CD4-positive, alpha-beta T cell (primary cell): ENCODE results near the gene WNT9A. TPM values are rescaled to one million over a fixed set of nuclear protein-coding genes. Genes with fewer than 3 reads are reported as not detected.

Source experiments
- ATAC-seq: fragments of 200-7000 bp; cut with Tn5 transposase; one replicate; pipeline ENCODE4 v1.10.0; 2022; ENCODE audit warnings: mild to moderate bottlenecking; ENCODE audit not compliant: poor library complexity
- CTCF ChIA-PET: fragments of 350-600 bp; sonication (Branson Sonifier 250); formaldehyde crosslinking; loops from one replicate; lab custom pipeline; 2021; ENCODE audit warnings: antibody characterized with exemption, inconsistent platforms; lab: Charles Lee
- POLR2A ChIA-PET: fragments of 350-600 bp; sonication (Branson Sonifier 250); formaldehyde crosslinking; loops from one replicate; lab custom pipeline; 2021; ENCODE audit warnings: antibody characterized with exemption, inconsistent platforms; lab: Charles Lee
- DNase-seq, 14 experiments: peaks; one replicate each; pipeline ENCODE4 v3.0.0-alpha.2; 2013 to 2020; ENCODE audit warnings: mixed read lengths in 2 of 14
- H3K27ac ChIP-seq, 2 donors: one replicate each; pipeline versions ENCODE4 v1.5.1 to v1.7.0; 2013; ENCODE audit warnings: low read length in 2 of 2, low read depth in 1 of 2, mild to moderate bottlenecking in 1 of 2
- H3K27me3 ChIP-seq, 2 experiments: 1 replicate in 1 of 2; 2 replicates in 1 of 2; pipeline versions ENCODE4 v1.6.1 to v1.7.0; 2013; ENCODE audit warnings: low read length in 2 of 2, control low read depth in 1 of 2, mild to moderate bottlenecking in 1 of 2, moderate library complexity in 1 of 2; ENCODE audit not compliant: insufficient read depth in 2 of 2, control insufficient read depth in 1 of 2
- H3K36me3 ChIP-seq: one replicate; pipeline ENCODE4 v1.6.1; 2013; ENCODE audit warnings: low read length, control low read depth; ENCODE audit not compliant: insufficient read depth
- H3K4me1 ChIP-seq: one replicate; pipeline ENCODE4 v1.6.1; 2013; ENCODE audit warnings: low read length, control low read depth; ENCODE audit not compliant: insufficient read depth
- H3K4me3 ChIP-seq: one replicate; pipeline ENCODE4 v1.5.1; 2013; ENCODE audit warnings: mild to moderate bottlenecking, low read length, moderate library complexity
- H3K9me3 ChIP-seq, 2 experiments: 1 replicate in 1 of 2; 2 replicates in 1 of 2; pipeline versions ENCODE4 v1.6.1 to v1.7.0; 2013; ENCODE audit warnings: low read length in 2 of 2, mild to moderate bottlenecking in 2 of 2, control low read depth in 1 of 2, moderate library complexity in 1 of 2; ENCODE audit not compliant: control insufficient read depth in 1 of 2, insufficient read depth in 1 of 2
- H3K27ac Mint-ChIP-seq: one replicate; pipeline ENCODE4 v1.8.0; 2020; ENCODE audit warnings: mixed read lengths
- H3K27me3 Mint-ChIP-seq: one replicate; pipeline ENCODE4 v1.8.0; 2021; ENCODE audit warnings: mixed read lengths
- H3K36me3 Mint-ChIP-seq: one replicate; pipeline ENCODE4 v1.8.0; 2021; ENCODE audit warnings: low read depth, mixed read lengths
- H3K4me1 Mint-ChIP-seq: one replicate; pipeline ENCODE4 v1.8.0; 2021; ENCODE audit warnings: low read depth, mixed read lengths
- H3K4me3 Mint-ChIP-seq: one replicate; pipeline ENCODE4 v1.8.0; 2020; ENCODE audit warnings: mild to moderate bottlenecking, mixed read lengths
- H3K9me3 Mint-ChIP-seq: one replicate; pipeline ENCODE4 v1.8.0; 2020; ENCODE audit warnings: mixed read lengths
- intact Hi-C, 2 experiments: fragments of 100-400 bp; cut with DNase I in 1 of 2; cut with micrococcal nuclease in 1 of 2; formaldehyde crosslinking; loops; one replicate each; pipeline versions ENCODE4 v1.15.1 to v1.9.0; 2023 to 2025; cut with DNase I, micrococcal nuclease
- total RNA-seq, 174 experiments: library from RNA in 2 of 174; stranded (reverse) in 2 of 174; gene quantifications; one replicate each; pipeline ENCODE4 v1.2.3 and lab custom pipeline; 2021 to 2026
- TF ChIP-seq, protein P1 (sequence below): fragments of 200-600 bp; IDR thresholded peaks from one replicate; pipeline ENCODE4 v1.8.0; 2022; ENCODE audit warnings: antibody characterized with exemption, mild to moderate bottlenecking

WNT9A gene
- total RNA-seq, 2 experiments from 2014 or later = not detected

DNA sequence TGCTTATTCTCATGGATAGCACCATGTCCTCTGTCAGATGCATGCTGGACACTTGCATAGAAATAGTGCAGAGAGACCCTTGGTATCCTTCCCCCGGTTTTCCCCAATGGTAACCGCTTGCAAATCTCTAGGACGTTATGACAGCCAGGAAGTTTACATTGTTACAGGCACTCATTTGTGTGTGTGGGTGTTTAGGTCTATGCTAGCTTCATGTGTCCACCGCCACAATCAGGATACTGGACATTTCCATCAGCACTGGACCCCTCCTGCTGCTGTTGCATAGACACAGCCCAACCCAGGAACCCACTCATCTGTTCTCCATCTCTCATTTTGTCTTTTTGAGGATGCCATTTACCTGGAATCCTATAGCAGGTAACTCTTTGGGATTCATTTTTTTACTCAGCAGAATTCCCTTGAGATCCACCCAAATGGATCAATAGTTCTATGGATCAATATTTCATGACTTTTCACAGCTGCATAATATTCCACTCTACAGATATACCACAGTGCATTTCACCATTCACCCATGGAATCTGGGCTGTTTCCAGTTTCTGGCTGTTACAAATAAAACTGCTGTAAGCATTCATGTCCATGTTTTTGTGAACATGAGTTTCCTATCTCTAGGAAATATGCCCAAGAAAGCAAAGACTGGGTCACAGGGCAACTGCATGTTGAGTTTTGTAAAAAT, 6.6 kb upstream of the WNT9A start:
- Mint-ChIP-seq H3K27me3 (peaks cover 51% of the 10 kb centered on the region), H3K4me1 (no peaks in the 10 kb centered on the region), H3K4me3 (no peak overlapping the region), H3K9me3 (no peaks in the 10 kb centered on the region), H3K27ac (no peak overlapping the region), H3K36me3 (no peaks in the 10 kb centered on the region)
- peaks cover 7% of the 10 kb centered on the region for H3K4me1 ChIP-seq
- ChIA-PET CTCF (interaction anchor here (0.7 to 1.8 kb wide), 9 partner anchors 18 to 473 kb away, joined by 3 to 18 read pairs (median 4); no protein-coding TSS in a partner anchor), POLR2A (interaction anchor here (1.6 kb wide), 1 partner anchor 224 kb away, joined by 3 read pairs; no protein-coding TSS in a partner anchor)
- no peak overlapping the region for H3K27ac ChIP-seq
- H3K9me3 ChIP-seq = no peaks in the 10 kb centered on the region
- peaks cover 18 to 27% of the 10 kb centered on the region in 2 experiments for H3K27me3 ChIP-seq
- H3K4me3 ChIP-seq = no peak overlapping the region
- DNase-seq (peak in 1 of 14 experiments; percentile 0), ATAC-seq (no peak)
- TF ChIP-seq, protein P1, sequence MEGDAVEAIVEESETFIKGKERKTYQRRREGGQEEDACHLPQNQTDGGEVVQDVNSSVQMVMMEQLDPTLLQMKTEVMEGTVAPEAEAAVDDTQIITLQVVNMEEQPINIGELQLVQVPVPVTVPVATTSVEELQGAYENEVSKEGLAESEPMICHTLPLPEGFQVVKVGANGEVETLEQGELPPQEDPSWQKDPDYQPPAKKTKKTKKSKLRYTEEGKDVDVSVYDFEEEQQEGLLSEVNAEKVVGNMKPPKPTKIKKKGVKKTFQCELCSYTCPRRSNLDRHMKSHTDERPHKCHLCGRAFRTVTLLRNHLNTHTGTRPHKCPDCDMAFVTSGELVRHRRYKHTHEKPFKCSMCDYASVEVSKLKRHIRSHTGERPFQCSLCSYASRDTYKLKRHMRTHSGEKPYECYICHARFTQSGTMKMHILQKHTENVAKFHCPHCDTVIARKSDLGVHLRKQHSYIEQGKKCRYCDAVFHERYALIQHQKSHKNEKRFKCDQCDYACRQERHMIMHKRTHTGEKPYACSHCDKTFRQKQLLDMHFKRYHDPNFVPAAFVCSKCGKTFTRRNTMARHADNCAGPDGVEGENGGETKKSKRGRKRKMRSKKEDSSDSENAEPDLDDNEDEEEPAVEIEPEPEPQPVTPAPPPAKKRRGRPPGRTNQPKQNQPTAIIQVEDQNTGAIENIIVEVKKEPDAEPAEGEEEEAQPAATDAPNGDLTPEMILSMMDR = no peak
- intact Hi-C loops = loop anchor here (1.0 to 2.0 kb wide), 3 partner anchors 192 to 474 kb away; no protein-coding TSS in a partner anchor
- no peaks in the 10 kb centered on the region for H3K36me3 ChIP-seq

DNA sequence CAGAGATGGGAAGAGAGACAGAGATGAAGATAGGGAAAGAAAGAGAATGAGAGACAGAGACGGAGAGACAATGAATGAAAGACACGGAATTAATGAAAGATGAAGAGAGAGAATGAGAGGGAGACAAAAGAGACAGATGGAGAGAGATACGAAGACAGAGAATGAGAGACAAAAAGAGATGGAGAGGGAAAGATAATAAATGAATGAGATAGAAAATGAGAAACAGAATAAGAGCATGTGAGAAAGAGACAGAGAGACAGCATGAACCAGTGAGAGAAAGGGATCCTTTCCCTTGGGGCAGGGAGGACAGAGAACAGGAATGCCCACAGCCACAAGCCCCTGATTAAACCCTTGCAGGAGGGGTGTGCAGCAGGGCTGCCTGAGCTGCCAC, 5.3 kb upstream of the WNT9A start:
- CTCF ChIA-PET = interaction anchor here (0.7 to 1.8 kb wide), 5 partner anchors 187 to 223 kb away, joined by 4 to 18 read pairs (median 6); no protein-coding TSS in a partner anchor
- no peaks in the 10 kb centered on the region for H3K4me1 Mint-ChIP-seq
- peaks cover 20 to 33% of the 10 kb centered on the region in 2 experiments for H3K27me3 ChIP-seq

DNA sequence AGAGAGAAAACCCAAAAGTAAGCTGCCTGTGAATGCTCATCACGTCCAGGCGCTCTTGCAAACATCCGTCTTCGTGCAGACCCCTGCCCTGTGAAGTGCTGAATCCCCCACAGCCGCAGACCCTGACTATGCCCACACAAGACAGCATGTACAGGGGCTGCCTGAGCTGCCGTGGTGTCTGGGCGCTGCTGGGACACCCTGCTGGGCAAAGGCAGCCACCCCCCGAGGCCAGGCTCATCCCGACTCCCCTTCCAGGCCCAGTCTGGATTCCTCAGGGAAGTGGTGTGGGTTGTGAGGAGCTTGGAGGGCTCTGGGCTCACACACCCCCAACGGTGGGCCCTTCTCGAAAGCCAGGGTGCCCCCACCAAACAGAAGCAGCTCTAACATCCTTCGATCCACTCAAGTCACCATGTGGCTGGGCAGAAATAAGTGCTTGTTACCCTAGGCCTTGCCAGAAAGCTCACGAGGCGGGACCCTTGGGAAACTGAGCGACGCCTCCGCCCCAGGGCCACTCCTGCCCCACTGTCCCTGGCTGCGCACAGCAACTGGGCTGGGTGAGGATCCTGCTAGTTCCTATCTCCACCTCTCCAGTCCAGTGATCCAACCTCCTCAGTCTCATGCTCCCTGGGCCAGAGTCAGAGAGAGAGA, 4.8 kb upstream of the WNT9A start:
- Histone ChIP-seq H3K4me1 (peaks cover 14% of the 10 kb centered on the region), H3K27ac (no peak overlapping the region), H3K36me3 (no peaks in the 10 kb centered on the region), H3K9me3 (peaks cover 0 to 8% of the 10 kb centered on the region in 2 experiments), H3K4me3 (no peak overlapping the region), H3K27me3 (peaks cover 18 to 33% of the 10 kb centered on the region in 2 experiments)
- CTCF ChIA-PET = no interaction called here
- Mint-ChIP-seq H3K4me1 (no peaks in the 10 kb centered on the region), H3K36me3 (no peaks in the 10 kb centered on the region), H3K27ac (no peak overlapping the region), H3K27me3 (peaks cover 49% of the 10 kb centered on the region), H3K9me3 (no peaks in the 10 kb centered on the region), H3K4me3 (no peak overlapping the region)
- POLR2A ChIA-PET = no interaction called here
- TF ChIP-seq, protein P1 = no peak
- intact Hi-C loops = no loop called here
- DNase-seq (peak in 1 of 14 experiments; percentile 23), ATAC-seq (no peak)

More for the DNA sequence above, 5.3 kb upstream of the WNT9A start:
- no peaks in the 10 kb centered on the region for H3K36me3 Mint-ChIP-seq
- intact Hi-C loops = no loop called here
- peaks cover 14% of the 10 kb centered on the region for H3K4me1 ChIP-seq
- no peaks in the 10 kb centered on the region for H3K36me3 ChIP-seq
- no peak for ATAC-seq
- no peak for DNase-seq
- TF ChIP-seq, protein P1 = no peak
- H3K4me3 Mint-ChIP-seq = no peak overlapping the region
- POLR2A ChIA-PET = no interaction called here
- H3K4me3 ChIP-seq = no peak overlapping the region
- peaks cover 54% of the 10 kb centered on the region for H3K27me3 Mint-ChIP-seq
- H3K9me3 ChIP-seq = peaks cover 0 to 8% of the 10 kb centered on the region in 2 experiments
- H3K9me3 Mint-ChIP-seq = no peaks in the 10 kb centered on the region
- H3K27ac ChIP-seq = no peak overlapping the region
- H3K27ac Mint-ChIP-seq = no peak overlapping the region
